Measurements from ENCODE around the gene TNPO2.
"Not testable (repeated sequence)": the region's sequence is repeated elsewhere in the genome, so short reads cannot be mapped to it uniquely, and the experiment has no call there.

The TNPO2 gene

DNA sequence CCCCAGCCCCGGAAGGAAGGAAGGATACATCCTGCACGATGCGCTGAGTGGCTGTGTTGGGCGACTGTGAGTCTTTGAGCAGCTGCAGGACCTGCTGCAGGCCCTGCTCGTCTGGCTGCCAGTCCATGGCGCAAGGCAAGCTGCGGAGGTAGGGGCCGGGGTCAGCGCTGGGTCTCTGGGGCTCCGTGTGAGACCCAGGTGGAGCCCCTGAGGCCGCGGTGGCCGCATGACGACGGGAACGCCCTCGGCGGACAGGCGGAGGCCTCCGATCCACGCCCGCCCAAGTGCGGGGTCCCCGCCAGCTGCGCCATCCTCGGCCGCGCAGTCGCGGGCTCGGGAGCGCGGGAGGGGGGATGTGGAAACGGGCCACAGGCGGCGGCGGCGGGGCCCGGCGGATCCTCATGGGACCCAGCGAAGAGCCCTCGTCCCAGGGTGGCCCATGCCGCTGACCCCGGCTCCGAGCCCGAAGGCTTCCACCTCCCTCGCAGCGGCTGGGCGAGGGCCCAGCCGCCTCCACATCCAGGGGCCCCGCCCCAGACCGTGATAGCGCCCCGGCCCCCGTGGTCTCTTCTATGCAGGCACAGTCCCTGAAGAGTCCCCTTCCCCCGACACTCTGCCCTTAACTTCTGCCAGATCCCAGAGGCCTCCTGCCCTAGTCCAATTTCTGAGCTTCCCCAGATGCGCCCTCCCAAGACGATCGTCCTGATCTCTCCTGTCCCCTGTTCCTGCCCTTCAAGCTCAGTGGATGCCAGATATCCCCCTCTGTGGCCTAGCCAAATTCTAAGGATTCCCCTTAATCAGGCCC lies 2.7 kb downstream of the TNPO2 start:
- H3K4me1 ChIP-seq (ENCODE audit: insufficient read depth, low read length) = peaks cover 5% of the 10 kb centered on the region; the same call in 1 of the 2 replicates
- no peaks in the 10 kb centered on the region for H3K27me3 ChIP-seq (ENCODE audit: insufficient read depth, low read length)
- peak overlapping the region; percentile 81 for H3K4me3 ChIP-seq (ENCODE audit: low read length)
- peaks cover 39% of the 10 kb centered on the region for H3K36me3 ChIP-seq (ENCODE audit: insufficient read depth, low read length)
- WGBS = 22% methylated on average over 59 of the region's 59 CpGs
- H3K9me3 ChIP-seq (ENCODE audit: insufficient read depth, low read depth, low read length) = no peaks in the 10 kb centered on the region
- peak overlapping the region; percentile 94 for H3K9ac ChIP-seq (ENCODE audit: low read depth, low read length)
- H3K27ac ChIP-seq (ENCODE audit: low read depth, low read length) = peak overlapping the region; percentile 97

DNA sequence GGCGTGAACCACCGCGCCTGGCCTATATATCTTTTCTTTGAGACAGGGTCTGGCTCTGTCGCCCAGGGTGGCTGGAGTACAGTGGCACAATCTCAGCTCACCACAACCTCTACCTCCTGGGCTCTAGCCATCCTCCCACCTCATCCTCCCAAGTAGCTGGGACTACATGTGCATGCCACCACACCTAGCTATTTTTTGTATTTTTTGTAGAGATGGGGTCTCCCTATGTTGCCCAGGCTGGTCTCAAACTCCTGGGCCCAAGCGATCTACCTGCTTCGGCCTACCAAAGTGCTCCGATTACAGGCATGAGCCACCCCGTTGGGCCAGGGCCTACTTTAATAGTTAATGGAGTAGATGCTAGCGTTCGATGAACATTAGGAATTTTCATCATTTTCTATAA lies 3.4 kb downstream of the TNPO2 start:
- no peaks in the 10 kb centered on the region for H3K9me3 ChIP-seq (ENCODE audit: insufficient read depth, low read depth, low read length)
- H3K9ac ChIP-seq (ENCODE audit: low read depth, low read length) = peak overlapping the region; percentile 94
- H3K36me3 ChIP-seq (ENCODE audit: insufficient read depth, low read length) = peaks cover 46% of the 10 kb centered on the region
- WGBS = 95% methylated on average over 10 of the region's 10 CpGs
- H3K27me3 ChIP-seq (ENCODE audit: insufficient read depth, low read length) = no peaks in the 10 kb centered on the region
- no peak overlapping the region for H3K27ac ChIP-seq (ENCODE audit: low read depth, low read length)
- peaks cover 5% of the 10 kb centered on the region; the same call in 1 of the 2 replicates for H3K4me1 ChIP-seq (ENCODE audit: insufficient read depth, low read length)
- peak overlapping the region; percentile 81 for H3K4me3 ChIP-seq (ENCODE audit: low read length)

DNA sequence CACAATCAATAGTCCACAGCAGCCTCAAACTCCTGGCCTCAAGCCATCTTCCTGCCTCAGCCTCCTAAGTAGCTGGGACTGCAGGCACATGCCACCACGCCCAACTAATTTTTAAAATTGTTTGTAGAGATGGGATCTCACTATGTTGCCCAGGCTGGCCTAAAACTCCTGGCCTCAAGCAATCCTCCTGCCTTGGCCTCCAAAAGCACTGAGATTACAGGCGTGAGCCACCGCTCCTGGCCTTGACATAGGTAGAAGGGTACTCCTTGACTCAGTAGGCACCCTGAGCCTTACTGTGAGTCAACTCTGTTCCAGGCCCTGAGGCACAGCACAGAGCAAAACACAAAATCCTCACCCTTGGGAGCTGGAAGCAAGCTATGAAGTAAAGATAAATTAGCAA lies 7.8 kb downstream of the TNPO2 start:
- H3K9me3 ChIP-seq (ENCODE audit: insufficient read depth, low read depth, low read length) = no peaks in the 10 kb centered on the region
- peaks cover 85% of the 10 kb centered on the region for H3K36me3 ChIP-seq (ENCODE audit: insufficient read depth, low read length)
- no peaks in the 10 kb centered on the region for H3K27me3 ChIP-seq (ENCODE audit: insufficient read depth, low read length)
- H3K4me1 ChIP-seq (ENCODE audit: insufficient read depth, low read length) = peaks cover 5% of the 10 kb centered on the region; the same call in 1 of the 2 replicates
- H3K27ac ChIP-seq (ENCODE audit: low read depth, low read length) = no peak overlapping the region
- 97% methylated on average over 3 of the region's 3 CpGs for WGBS
- H3K4me3 ChIP-seq (ENCODE audit: low read length) = no peak overlapping the region
- H3K9ac ChIP-seq (ENCODE audit: low read depth, low read length) = no peak overlapping the region

DNA sequence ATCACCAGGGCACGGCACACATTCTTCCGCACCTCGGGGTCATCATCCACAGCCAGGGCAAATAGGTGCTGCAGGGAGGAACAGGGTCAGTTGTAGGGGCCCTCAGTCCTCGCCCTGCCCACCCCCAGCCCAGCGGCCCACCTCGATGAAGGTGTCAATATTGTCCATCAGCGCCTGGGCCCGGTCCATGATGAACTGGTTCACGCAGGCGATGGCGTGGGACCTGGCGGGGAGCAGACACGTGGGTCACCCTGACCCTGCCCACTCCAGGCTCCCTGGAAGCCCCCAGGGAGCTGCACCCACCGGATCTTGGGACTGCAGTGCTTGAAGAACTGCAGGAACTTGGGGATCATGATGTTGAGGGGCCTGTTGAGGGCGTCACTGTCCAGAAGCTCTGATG lies 8.6 kb downstream of the TNPO2 start:
- H3K27me3 ChIP-seq (ENCODE audit: insufficient read depth, low read length) = no peaks in the 10 kb centered on the region
- H3K9me3 ChIP-seq (ENCODE audit: insufficient read depth, low read depth, low read length) = no peaks in the 10 kb centered on the region
- whole genome bisulfite sequencing = 96% methylated on average over 15 of the region's 15 CpGs
- no peak overlapping the region for H3K9ac ChIP-seq (ENCODE audit: low read depth, low read length)
- H3K27ac ChIP-seq (ENCODE audit: low read depth, low read length) = no peak overlapping the region
- peaks cover 87% of the 10 kb centered on the region for H3K36me3 ChIP-seq (ENCODE audit: insufficient read depth, low read length)
- H3K4me1 ChIP-seq (ENCODE audit: insufficient read depth, low read length) = no peaks in the 10 kb centered on the region
- H3K4me3 ChIP-seq (ENCODE audit: low read length) = no peak overlapping the region

DNA sequence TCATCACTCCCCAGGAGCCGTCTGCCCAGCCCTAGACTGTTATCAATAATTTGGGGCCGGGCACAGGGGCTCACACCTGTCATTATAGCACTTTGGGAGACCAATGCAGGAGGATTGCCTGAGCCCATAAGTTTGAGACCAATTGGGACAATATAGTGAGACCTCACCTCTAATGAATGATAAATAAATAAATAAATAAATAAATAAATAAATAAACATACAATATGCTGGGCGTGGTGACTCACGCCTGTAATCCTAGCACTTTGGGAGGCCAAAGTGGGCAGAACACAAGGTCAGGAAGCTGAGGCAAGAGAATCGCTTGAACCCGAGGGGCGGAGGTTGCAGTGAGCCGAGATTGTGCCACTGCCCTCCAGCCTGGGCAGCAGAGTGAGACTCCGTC lies 10.4 kb downstream of the TNPO2 start:
- not testable (repeated sequence) for H3K9me3 ChIP-seq (ENCODE audit: insufficient read depth, low read depth, low read length); H3K27ac ChIP-seq (ENCODE audit: low read depth, low read length); H3K4me3 ChIP-seq (ENCODE audit: low read length); H3K27me3 ChIP-seq (ENCODE audit: insufficient read depth, low read length); H3K9ac ChIP-seq (ENCODE audit: low read depth, low read length); H3K4me1 ChIP-seq (ENCODE audit: insufficient read depth, low read length)
- 94% methylated on average over 9 of the region's 9 CpGs for WGBS
- peaks cover 91% of the 10 kb centered on the region for H3K36me3 ChIP-seq (ENCODE audit: insufficient read depth, low read length)

DNA sequence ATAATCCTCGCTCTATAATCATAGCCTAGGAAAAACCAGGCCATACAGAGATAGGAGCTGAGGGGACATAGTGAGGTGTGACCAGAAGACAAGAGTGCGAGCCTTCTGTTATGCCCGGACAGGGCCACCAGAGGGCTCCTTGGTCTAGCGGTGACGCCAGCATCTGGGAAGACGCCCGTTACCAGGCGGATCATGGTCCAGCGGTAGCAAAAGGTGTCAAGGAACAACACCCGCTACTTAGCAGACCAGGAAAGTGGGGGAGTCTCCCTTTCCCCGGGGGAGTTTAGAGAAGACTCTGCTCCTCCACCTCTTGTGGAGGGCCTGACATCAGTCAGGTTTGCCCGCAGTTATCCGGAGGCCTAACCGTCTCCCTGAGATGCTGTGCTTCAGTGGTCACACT lies 11.7 kb downstream of the TNPO2 start:
- not testable (repeated sequence) for H3K9me3 ChIP-seq (ENCODE audit: insufficient read depth, low read depth, low read length); H3K9ac ChIP-seq (ENCODE audit: low read depth, low read length); H3K27me3 ChIP-seq (ENCODE audit: insufficient read depth, low read length); H3K27ac ChIP-seq (ENCODE audit: low read depth, low read length); H3K4me1 ChIP-seq (ENCODE audit: insufficient read depth, low read length); H3K4me3 ChIP-seq (ENCODE audit: low read length)
- 64% methylated on average over 12 of the region's 14 CpGs for WGBS
- peaks cover 93% of the 10 kb centered on the region for H3K36me3 ChIP-seq (ENCODE audit: insufficient read depth, low read length)

DNA sequence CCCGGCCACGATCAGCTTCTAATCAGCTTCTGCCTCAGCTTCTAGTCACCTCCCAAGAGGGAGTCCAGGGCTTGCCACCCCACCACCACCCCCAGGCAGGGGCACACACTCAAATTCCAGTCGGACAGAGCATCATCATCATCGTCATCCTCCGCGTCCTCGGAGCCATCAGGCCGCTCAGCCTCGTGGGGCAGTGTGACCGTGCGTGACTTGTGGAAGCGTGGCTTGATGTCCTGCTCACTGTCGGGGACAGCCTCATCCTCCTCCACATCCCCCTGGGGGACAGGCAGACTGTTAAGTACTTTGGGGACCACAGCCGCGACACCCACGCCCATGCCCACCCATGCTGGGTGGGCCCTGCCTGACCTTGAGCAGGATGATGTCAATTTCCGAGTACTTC lies 12.5 kb downstream of the TNPO2 start:
- 97% methylated on average over 17 of the region's 17 CpGs for WGBS
- Histone ChIP-seq H3K4me1 (ENCODE audit: insufficient read depth, low read length) (no peaks in the 10 kb centered on the region), H3K36me3 (ENCODE audit: insufficient read depth, low read length) (peaks cover 94% of the 10 kb centered on the region), H3K27me3 (ENCODE audit: insufficient read depth, low read length) (no peaks in the 10 kb centered on the region), H3K27ac (ENCODE audit: low read depth, low read length) (no peak overlapping the region), H3K9ac (ENCODE audit: low read depth, low read length) (no peak overlapping the region), H3K4me3 (ENCODE audit: low read length) (no peak overlapping the region), H3K9me3 (ENCODE audit: insufficient read depth, low read depth, low read length) (no peaks in the 10 kb centered on the region)

DNA sequence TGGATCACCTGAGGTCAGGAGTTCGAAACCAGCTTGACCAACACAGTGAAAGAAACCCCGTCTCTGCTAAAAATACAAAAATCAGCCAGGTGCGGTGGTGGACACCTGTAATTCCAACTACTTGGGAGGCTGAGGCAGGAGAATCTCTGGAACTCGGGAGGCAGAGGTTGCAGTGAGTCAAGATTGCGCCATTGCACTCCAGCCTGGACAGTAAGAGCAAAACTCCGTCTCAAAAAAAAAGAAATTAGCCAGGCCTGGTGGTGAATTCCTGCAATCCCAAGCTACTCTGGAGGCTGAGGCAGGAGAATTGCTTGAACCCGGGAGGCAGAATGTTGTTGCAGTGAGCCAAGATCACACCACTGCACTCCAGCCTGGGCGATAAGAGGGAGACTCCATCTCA lies 15.1 kb downstream of the TNPO2 start:
- Histone ChIP-seq H3K27ac (ENCODE audit: low read depth, low read length) (no peak overlapping the region), H3K4me3 (ENCODE audit: low read length) (no peak overlapping the region), H3K9ac (ENCODE audit: low read depth, low read length) (no peak overlapping the region), H3K4me1 (ENCODE audit: insufficient read depth, low read length) (no peaks in the 10 kb centered on the region), H3K36me3 (ENCODE audit: insufficient read depth, low read length) (peaks cover 94% of the 10 kb centered on the region), H3K9me3 (ENCODE audit: insufficient read depth, low read depth, low read length) (no peaks in the 10 kb centered on the region), H3K27me3 (ENCODE audit: insufficient read depth, low read length) (no peaks in the 10 kb centered on the region)
- WGBS = 94% methylated on average over 8 of the region's 8 CpGs

DNA sequence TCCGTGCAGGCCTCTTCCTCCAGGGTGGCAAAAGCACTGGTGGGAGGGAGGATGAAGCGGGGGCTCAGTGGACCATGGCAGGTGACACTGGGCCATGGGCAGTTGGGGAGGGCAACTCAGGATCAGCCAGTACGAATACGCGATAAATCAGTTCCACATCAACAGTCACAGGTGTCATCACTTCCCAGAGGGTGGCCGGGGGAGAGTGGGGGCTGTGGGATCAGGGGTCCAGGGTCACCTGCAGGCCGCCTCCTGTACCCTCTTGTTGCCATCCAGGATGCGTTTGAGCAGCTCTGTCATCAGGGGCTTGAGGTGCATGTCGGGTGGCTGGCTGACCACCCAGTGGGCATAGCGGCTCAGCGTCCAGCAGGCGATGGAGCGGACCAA lies 17.4 kb downstream of the TNPO2 start:
- no peaks in the 10 kb centered on the region for H3K9me3 ChIP-seq (ENCODE audit: insufficient read depth, low read depth, low read length)
- H3K4me1 ChIP-seq (ENCODE audit: insufficient read depth, low read length) = 0 out of 2 replicates have a peak, but pooled peaks cover 4% of the 10 kb centered on the region
- no peak overlapping the region for H3K4me3 ChIP-seq (ENCODE audit: low read length)
- no peak overlapping the region for H3K9ac ChIP-seq (ENCODE audit: low read depth, low read length)
- H3K27ac ChIP-seq (ENCODE audit: low read depth, low read length) = no peak overlapping the region
- H3K27me3 ChIP-seq (ENCODE audit: insufficient read depth, low read length) = no peaks in the 10 kb centered on the region
- peaks cover 96% of the 10 kb centered on the region for H3K36me3 ChIP-seq (ENCODE audit: insufficient read depth, low read length)
- 96% methylated on average over 13 of the region's 13 CpGs for WGBS

DNA sequence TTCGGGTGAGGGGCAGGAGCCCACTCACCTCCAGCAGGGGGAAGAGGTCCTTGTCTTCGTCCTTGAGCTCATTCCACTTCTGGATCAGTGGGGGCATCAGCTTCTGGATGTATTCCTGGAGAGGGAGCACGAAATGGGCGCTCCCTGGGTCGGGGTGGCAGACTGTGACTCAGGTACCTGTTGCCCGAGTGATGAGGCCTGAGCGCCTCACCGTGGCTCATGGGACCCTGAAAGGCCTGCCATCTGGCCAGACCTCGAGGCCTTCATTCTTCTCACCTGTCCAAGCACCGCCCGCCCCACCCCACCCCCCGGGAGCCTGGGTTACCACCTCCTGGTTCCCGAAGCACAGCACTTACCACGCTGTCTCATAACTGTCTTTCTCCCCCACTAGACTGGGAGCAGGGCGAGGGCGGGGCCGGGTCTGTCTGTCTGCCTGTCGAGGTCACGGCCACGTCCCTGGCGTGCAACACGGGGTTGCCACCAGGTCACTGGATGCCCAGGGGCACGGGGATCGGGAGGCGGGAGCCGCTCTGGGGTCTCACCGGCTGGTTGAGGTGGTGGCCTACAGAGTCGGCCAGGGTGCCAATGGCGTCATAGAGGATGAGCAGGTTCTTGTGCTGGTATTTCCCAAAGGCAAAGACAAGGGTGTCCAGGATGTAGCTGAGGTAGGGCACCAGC lies 17.9 kb downstream of the TNPO2 start:
- Histone ChIP-seq H3K27me3 (ENCODE audit: insufficient read depth, low read length) (no peaks in the 10 kb centered on the region), H3K27ac (ENCODE audit: low read depth, low read length) (no peak overlapping the region), H3K36me3 (ENCODE audit: insufficient read depth, low read length) (peaks cover 96% of the 10 kb centered on the region), H3K9me3 (ENCODE audit: insufficient read depth, low read depth, low read length) (no peaks in the 10 kb centered on the region), H3K4me1 (ENCODE audit: insufficient read depth, low read length) (0 out of 2 replicates have a peak, but pooled peaks cover 4% of the 10 kb centered on the region), H3K4me3 (ENCODE audit: low read length) (no peak overlapping the region), H3K9ac (ENCODE audit: low read depth, low read length) (no peak overlapping the region)
- 95% methylated on average over 29 of the region's 29 CpGs for WGBS

DNA sequence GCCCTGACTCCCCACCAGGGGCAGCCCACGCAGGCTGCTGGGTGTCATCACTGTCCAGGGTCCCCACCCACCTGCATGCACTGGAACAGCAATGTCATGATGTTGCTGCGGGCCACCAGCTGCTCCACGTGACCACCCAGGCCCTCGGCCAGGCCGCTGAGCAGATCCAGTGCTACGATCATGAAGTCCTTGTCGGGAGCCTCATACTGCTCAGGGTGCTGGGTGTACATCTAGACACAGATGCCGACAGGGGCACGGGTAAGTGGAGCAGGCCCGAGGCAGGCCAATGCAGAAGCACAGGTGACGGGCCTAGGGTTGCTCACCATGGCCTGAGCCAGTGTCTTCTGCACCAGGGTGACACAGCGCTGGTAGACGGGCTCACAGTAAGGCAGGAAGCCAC lies 18.6 kb downstream of the TNPO2 start:
- H3K9ac ChIP-seq (ENCODE audit: low read depth, low read length) = no peak overlapping the region
- peaks cover 96% of the 10 kb centered on the region for H3K36me3 ChIP-seq (ENCODE audit: insufficient read depth, low read length)

More for the DNA sequence above, 18.6 kb downstream of the TNPO2 start:
- Histone ChIP-seq H3K4me1 (ENCODE audit: insufficient read depth, low read length) (0 out of 2 replicates have a peak, but pooled peaks cover 4% of the 10 kb centered on the region), H3K27ac (ENCODE audit: low read depth, low read length) (no peak overlapping the region), H3K9me3 (ENCODE audit: insufficient read depth, low read depth, low read length) (no peaks in the 10 kb centered on the region), H3K27me3 (ENCODE audit: insufficient read depth, low read length) (no peaks in the 10 kb centered on the region), H3K4me3 (ENCODE audit: low read length) (no peak overlapping the region)
- 94% methylated on average over 13 of the region's 13 CpGs for WGBS
